Brain pericyte (primary cell): ENCODE data around the gene PDRG1.
"Not testable (repeated sequence)": the region's sequence is repeated elsewhere in the genome, so short reads cannot be mapped to it uniquely, and the experiment has no call there.

Source experiments
- DNase-seq: peaks from one replicate; pipeline ENCODE4 v3.0.0-alpha.2; 2012; ENCODE audit warnings: low read depth, low spot score

The PDRG1 gene

GRCh38 chr20:31926493-31926892 lies 25.4 kb downstream of the PDRG1 start:
- no peak for DNase-seq

- DNase-seq = no peak
Observed at GRCh38 chr20:31925631-31926030, 26.2 kb downstream of the PDRG1 start.

- DNase-seq = no peak
Observed at GRCh38 chr20:31924561-31924960, 27.3 kb downstream of the PDRG1 start.

- no peak for DNase-seq
Observed at GRCh38 chr20:31923388-31924331, 28.2 kb downstream of the PDRG1 start.

GRCh38 chr20:31922588-31922987 lies 29.3 kb downstream of the PDRG1 start:
- DNase-seq = no peak

- DNase-seq = no peak
Observed at GRCh38 chr20:31922181-31922580, 29.7 kb downstream of the PDRG1 start.

GRCh38 chr20:31921480-31921879 lies 30.4 kb downstream of the PDRG1 start:
- DNase-seq = not testable (repeated sequence)

GRCh38 chr20:31920275-31920855 lies 31.5 kb downstream of the PDRG1 start:
- DNase-seq = no peak

- no peak for DNase-seq
Observed at GRCh38 chr20:31919410-31920155, 32.3 kb downstream of the PDRG1 start.

- no peak for DNase-seq
Observed at GRCh38 chr20:31918466-31919105, 33.3 kb downstream of the PDRG1 start.

- not testable (repeated sequence) for DNase-seq
Observed at GRCh38 chr20:31917962-31918412, 33.9 kb downstream of the PDRG1 start.

GRCh38 chr20:31916708-31917107 lies 35.1 kb downstream of the PDRG1 start:
- no peak for DNase-seq

- no peak for DNase-seq
Observed at GRCh38 chr20:31915491-31916280, 36.2 kb downstream of the PDRG1 start.

- no peak for DNase-seq
Observed at GRCh38 chr20:31914170-31914569, 37.7 kb downstream of the PDRG1 start.

GRCh38 chr20:31913431-31914157 lies 38.3 kb downstream of the PDRG1 start:
- no peak for DNase-seq

GRCh38 chr20:31910071-31910803 lies 41.6 kb downstream of the PDRG1 start:
- no peak for DNase-seq

GRCh38 chr20:31909253-31910070 lies 42.4 kb downstream of the PDRG1 start:
- DNase-seq = no peak

GRCh38 chr20:31908424-31908823 lies 43.4 kb downstream of the PDRG1 start:
- DNase-seq = no peak

- no peak for DNase-seq
Observed at GRCh38 chr20:31908016-31908415, 43.8 kb downstream of the PDRG1 start.
